ENCODE results near the gene MAD1L1.
"Not testable (repeated sequence)": the region's sequence is repeated elsewhere in the genome, so short reads cannot be mapped to it uniquely, and the experiment has no call there.

MAD1L1 gene

DNA sequence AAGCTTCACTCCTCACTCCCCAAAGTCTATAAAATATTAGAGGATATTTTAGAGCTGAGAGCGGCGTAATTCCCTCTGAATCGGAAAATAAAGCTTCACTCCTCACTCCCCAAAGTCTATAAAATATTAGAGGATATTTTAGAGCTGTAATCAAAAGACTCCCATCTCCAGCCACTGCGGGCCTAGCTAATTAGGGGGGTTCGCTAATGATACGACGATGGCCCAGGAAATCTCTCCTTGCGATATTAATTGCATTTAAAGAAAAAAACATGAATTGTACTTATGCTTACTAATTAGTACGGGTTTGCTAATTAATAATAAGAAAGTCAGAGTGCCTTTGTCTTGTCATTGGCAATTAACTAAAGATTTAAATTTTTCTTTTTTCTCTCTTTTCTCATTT is 235.9 kb downstream of the MAD1L1 start:
- Histone ChIP-seq H2AFZ (ENCODE audit: low read depth, low read length, severe bottlenecking) (no peak overlapping the region), H3K9ac (ENCODE audit: low read length) (no peak overlapping the region), H3K27ac (ENCODE audit: low read depth, low read length) (no peak overlapping the region), H3K27me3 (ENCODE audit: low read length) (no peaks in the 10 kb centered on the region), H3K4me3 (ENCODE audit: insufficient read depth, low read length, poor library complexity, severe bottlenecking) (no peak overlapping the region), H3K36me3 (ENCODE audit: low read length) (no peaks in the 10 kb centered on the region), H4K20me1 (ENCODE audit: low read depth, low read length) (no peaks in the 10 kb centered on the region), H3K4me2 (ENCODE audit: low read depth, low read length, poor library complexity, severe bottlenecking) (no peak overlapping the region), H3K79me2 (ENCODE audit: insufficient read depth, low read length) (no peaks in the 10 kb centered on the region), H3F3A (ENCODE audit: insufficient read depth) (no peaks in the 10 kb centered on the region), H3K9me2 (replicated peaks; ENCODE audit: insufficient read depth, low read length) (no peaks in the 10 kb centered on the region), H3K9me3 (ENCODE audit: insufficient read depth, low read length) (no peaks in the 10 kb centered on the region)
- no peak for TF ChIP-seq EZH2phosphoT487 (conservative IDR thresholded peaks at IDR 0.05; ENCODE audit: low read length)
- TF ChIP-seq CTCF (IDR thresholded peaks at IDR 0.05; ENCODE audit: insufficient read depth, low read length, poor library complexity, severe bottlenecking) = no peak

DNA sequence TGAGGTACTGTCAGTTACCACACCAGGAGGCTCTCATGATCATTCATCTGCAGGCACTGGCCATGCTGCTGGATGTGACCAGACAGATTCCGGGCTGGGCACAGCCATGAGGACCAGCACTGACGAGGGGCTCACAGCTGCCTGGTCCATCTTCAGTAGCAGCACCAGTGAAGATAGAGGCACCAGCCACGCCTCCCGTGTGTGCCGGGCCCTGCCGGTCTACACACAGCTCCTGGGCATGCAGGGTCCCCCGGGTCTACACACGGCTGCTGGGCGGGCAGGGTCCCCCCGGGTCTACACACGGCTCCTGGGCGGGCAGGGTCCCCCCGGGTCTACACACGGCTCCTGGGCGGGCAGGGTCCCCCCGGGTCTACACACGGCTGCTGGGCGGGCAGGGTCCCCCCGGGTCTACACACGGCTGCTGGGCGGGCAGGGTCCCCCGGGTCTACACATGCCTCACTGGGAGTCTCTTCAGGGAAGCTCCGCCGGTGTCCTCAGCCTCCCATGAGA is 236.8 kb downstream of the MAD1L1 start:
- not testable (repeated sequence) for H3K27ac ChIP-seq (ENCODE audit: low read depth, low read length); H3F3A ChIP-seq (ENCODE audit: insufficient read depth); H3K4me2 ChIP-seq (ENCODE audit: low read depth, low read length, poor library complexity, severe bottlenecking); H2AFZ ChIP-seq (ENCODE audit: low read depth, low read length, severe bottlenecking); H3K27me3 ChIP-seq (ENCODE audit: low read length); H3K4me3 ChIP-seq (ENCODE audit: insufficient read depth, low read length, poor library complexity, severe bottlenecking); H3K9me2 ChIP-seq (replicated peaks; ENCODE audit: insufficient read depth, low read length); H3K9ac ChIP-seq (ENCODE audit: low read length); H4K20me1 ChIP-seq (ENCODE audit: low read depth, low read length); H3K79me2 ChIP-seq (ENCODE audit: insufficient read depth, low read length); H3K36me3 ChIP-seq (ENCODE audit: low read length); H3K9me3 ChIP-seq (ENCODE audit: insufficient read depth, low read length)

GRCh38 chr7:1995426-1995825 is 237.3 kb downstream of the MAD1L1 start:
- Histone ChIP-seq H3K4me2 (ENCODE audit: low read depth, low read length, poor library complexity, severe bottlenecking) (no peak overlapping the region), H3K9ac (ENCODE audit: low read length) (no peak overlapping the region), H3K27ac (ENCODE audit: low read depth, low read length) (no peak overlapping the region)

DNA sequence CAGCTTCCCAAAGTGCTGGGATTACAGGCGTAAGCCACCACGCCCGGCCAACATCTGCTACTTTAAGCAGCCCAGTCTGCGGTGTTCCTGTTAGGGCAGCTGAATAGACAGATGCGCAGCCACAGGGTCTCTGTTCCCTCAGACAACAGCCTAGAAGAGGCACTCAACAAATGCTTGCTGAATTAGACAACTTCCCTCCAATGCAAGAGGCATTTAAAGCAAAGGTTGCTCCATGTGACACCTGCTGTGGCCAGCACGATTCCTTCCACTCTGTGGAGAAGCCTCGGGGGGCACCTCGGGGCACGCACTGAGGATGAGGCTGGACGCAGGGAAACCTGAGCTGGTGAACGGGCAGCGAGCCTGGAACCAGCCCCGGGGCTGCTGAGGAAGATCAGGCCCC is 237.8 kb downstream of the MAD1L1 start:
- H3F3A ChIP-seq (ENCODE audit: insufficient read depth) = no peaks in the 10 kb centered on the region
- no peak overlapping the region for H3K4me3 ChIP-seq (ENCODE audit: insufficient read depth, low read length, poor library complexity, severe bottlenecking)
- no peaks in the 10 kb centered on the region for H3K79me2 ChIP-seq (ENCODE audit: insufficient read depth, low read length)
- no peak overlapping the region for H3K27ac ChIP-seq (ENCODE audit: low read depth, low read length)
- TF ChIP-seq CTCF (IDR thresholded peaks at IDR 0.05; ENCODE audit: insufficient read depth, low read length, poor library complexity, severe bottlenecking) (no peak), EZH2phosphoT487 (conservative IDR thresholded peaks at IDR 0.05; ENCODE audit: low read length) (no peak)
- H3K9ac ChIP-seq (ENCODE audit: low read length) = no peak overlapping the region
- H3K9me3 ChIP-seq (ENCODE audit: insufficient read depth, low read length) = no peaks in the 10 kb centered on the region
- no peaks in the 10 kb centered on the region for H3K27me3 ChIP-seq (ENCODE audit: low read length)
- no peak overlapping the region for H3K4me2 ChIP-seq (ENCODE audit: low read depth, low read length, poor library complexity, severe bottlenecking)
- H4K20me1 ChIP-seq (ENCODE audit: low read depth, low read length) = no peaks in the 10 kb centered on the region
- H3K36me3 ChIP-seq (ENCODE audit: low read length) = no peaks in the 10 kb centered on the region
- no peak overlapping the region for H2AFZ ChIP-seq (ENCODE audit: low read depth, low read length, severe bottlenecking)
- H3K9me2 ChIP-seq (replicated peaks; ENCODE audit: insufficient read depth, low read length) = no peaks in the 10 kb centered on the region

More at GRCh38 chr7:1995426-1995825, 237.3 kb downstream of the MAD1L1 start:
- H3F3A ChIP-seq (ENCODE audit: insufficient read depth) = no peaks in the 10 kb centered on the region
- no peaks in the 10 kb centered on the region for H3K27me3 ChIP-seq (ENCODE audit: low read length)
- no peaks in the 10 kb centered on the region for H4K20me1 ChIP-seq (ENCODE audit: low read depth, low read length)
- no peak overlapping the region for H3K4me3 ChIP-seq (ENCODE audit: insufficient read depth, low read length, poor library complexity, severe bottlenecking)
- H3K9me2 ChIP-seq (replicated peaks; ENCODE audit: insufficient read depth, low read length) = no peaks in the 10 kb centered on the region
- no peaks in the 10 kb centered on the region for H3K36me3 ChIP-seq (ENCODE audit: low read length)
- no peak for TF ChIP-seq CTCF (IDR thresholded peaks at IDR 0.05; ENCODE audit: insufficient read depth, low read length, poor library complexity, severe bottlenecking)
- TF ChIP-seq EZH2phosphoT487 (conservative IDR thresholded peaks at IDR 0.05; ENCODE audit: low read length) = no peak
- no peak overlapping the region for H2AFZ ChIP-seq (ENCODE audit: low read depth, low read length, severe bottlenecking)
- no peaks in the 10 kb centered on the region for H3K79me2 ChIP-seq (ENCODE audit: insufficient read depth, low read length)
- H3K9me3 ChIP-seq (ENCODE audit: insufficient read depth, low read length) = no peaks in the 10 kb centered on the region
